HEK293T (cell line): ENCODE measurements around the gene ENAH.

Experiments used
- CTBP1 ChIP-seq: fragments of 450-650 bp; IDR thresholded peaks from 2 replicates; pipeline ENCODE4 v1.6.1; 2016; ENCODE audit warnings: borderline replicate concordance
- ELF4 ChIP-seq: fragments of 450-650 bp; IDR thresholded peaks from 2 replicates; pipeline ENCODE4 v1.6.1; 2017; ENCODE audit warnings: antibody characterized with exemption
- HDGF ChIP-seq: fragments of 450-650 bp; IDR thresholded peaks from 2 replicates; pipeline ENCODE4 v1.6.1; 2017; ENCODE audit warnings: antibody characterized with exemption, borderline replicate concordance
- PKNOX1 ChIP-seq: fragments of 450-650 bp; IDR thresholded peaks from 2 replicates; pipeline ENCODE4 v1.6.1; 2016
- SUZ12 ChIP-seq: fragments of 450-650 bp; IDR thresholded peaks from 2 replicates; pipeline ENCODE4 v1.6.1; 2016; ENCODE audit warnings: mild to moderate bottlenecking
- ZNF384 ChIP-seq: fragments of 450-650 bp; IDR thresholded peaks from 2 replicates; pipeline ENCODE4 v1.6.1; 2016

GRCh38 chr1:225596736-225597135 lies 56.2 kb downstream of the ENAH start:
- TF ChIP-seq PKNOX1 (no peak), CTBP1 (no peak), SUZ12 (no peak), HDGF (no peak), ELF4 (no peak), ZNF384 (no peak)
